HG03095 (cell line): ENCODE measurements around the gene MAP3K4.

Experiments used
- ATAC-seq: cut with Tn5 transposase; IDR thresholded peaks from one replicate; pipeline ENCODE4 v1.9.1; 2021; ENCODE audit warnings: moderate library complexity; ENCODE audit not compliant: unreplicated experiment

The MAP3K4 gene

GRCh38 chr6:161033667-161034066 lies 42.1 kb downstream of the MAP3K4 start:
- ATAC-seq: no peak

- ATAC-seq: peak; percentile 40
These were observed 43.8 kb downstream of the MAP3K4 start for GRCh38 chr6:161035182-161035980.

GRCh38 chr6:161035981-161036263 lies 44.4 kb downstream of the MAP3K4 start:
- ATAC-seq: no peak

- ATAC-seq: no peak
These were observed 46.3 kb downstream of the MAP3K4 start for GRCh38 chr6:161037873-161038228.

GRCh38 chr6:161038229-161039031 lies 46.9 kb downstream of the MAP3K4 start:
- peak; percentile 88 for ATAC-seq

GRCh38 chr6:161041274-161041673 lies 49.7 kb downstream of the MAP3K4 start:
- no peak for ATAC-seq

DNA sequence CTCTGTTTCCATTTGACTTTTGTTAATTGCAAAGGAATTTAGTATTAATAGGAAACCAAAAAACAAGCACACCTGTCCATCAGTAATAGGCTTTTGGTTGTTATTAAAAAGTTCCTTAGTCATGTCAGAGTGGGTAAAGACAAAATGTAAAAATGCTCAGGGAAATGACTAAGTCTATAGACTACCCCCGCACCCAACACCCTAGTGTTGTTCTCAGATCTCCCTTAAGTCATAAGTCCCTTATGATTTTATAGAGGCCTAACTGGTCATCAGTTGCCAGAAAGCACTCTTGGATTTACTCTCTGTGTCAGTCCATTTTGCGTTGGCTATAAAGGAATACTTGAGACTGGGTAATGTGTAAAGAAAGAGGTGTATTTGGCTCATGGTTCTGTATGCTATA lies 52.8 kb downstream of the MAP3K4 start:
- no peak for ATAC-seq

DNA sequence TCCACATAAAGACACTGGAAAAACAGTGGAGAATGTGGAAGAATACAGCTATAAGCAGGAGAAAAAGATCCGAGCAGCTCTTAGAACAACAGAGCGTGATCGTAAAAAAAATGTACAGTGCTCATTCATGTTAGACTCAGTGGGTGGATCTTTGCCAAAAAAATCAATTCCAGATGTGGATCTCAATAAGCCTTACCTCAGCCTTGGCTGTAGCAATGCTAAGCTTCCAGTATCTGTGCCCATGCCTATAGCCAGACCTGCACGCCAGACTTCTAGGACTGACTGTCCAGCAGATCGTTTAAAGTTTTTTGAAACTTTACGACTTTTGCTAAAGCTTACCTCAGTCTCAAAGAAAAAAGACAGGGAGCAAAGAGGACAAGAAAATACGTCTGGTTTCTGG lies 57.1 kb downstream of the MAP3K4 start:
- ATAC-seq: no peak

DNA sequence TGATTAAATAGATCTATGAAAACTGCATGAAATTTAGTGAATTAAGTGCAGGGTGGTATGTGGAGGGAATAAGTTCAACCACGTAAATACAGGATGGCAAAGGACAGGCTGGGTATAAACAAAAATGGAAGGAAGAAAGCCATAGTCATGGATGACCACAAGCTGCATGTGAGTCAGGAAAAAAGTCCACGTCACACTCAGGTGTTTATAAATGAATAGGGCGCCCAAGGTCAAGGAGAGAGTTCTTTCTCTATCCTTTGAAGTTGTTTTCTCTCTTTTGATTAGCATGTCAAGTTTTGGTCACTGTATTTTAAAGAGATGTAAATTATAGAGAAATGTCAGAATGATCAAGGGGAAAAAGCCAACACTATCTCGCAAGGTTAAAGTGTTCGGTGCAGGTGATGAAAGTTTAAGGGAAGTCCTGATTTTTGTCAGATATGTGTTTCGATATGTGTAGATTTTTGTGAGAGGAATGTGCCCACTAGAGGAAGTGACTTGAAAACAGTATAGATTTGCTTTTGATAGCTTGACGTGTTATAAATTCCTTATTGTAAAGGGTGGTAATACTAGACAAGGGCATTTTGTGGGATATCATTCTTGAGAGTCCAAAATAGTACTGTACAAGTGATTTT lies 58.7 kb downstream of the MAP3K4 start:
- peak; percentile 59 for ATAC-seq

- no peak for ATAC-seq
These were observed 61.5 kb downstream of the MAP3K4 start for GRCh38 chr6:161053103-161053502.

DNA sequence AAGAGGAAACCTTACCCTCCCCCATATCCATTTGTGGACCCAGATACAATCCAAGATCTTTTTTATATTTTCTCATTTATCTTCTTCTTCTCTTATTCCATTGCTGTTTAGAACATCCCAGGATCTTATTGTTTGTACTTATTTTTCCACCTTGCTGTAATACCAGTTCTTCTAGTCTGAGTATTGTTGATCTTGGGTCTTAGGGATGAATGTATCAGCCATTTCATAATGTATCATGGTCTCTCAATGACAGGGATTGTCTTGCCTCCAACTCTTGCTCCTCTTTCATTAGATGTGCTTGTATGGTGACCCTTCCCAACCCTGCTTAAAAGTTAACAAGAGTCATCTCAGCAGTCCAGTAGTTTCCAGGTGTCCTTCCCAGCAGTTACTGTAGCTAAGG lies 63.3 kb downstream of the MAP3K4 start:
- ATAC-seq: no peak

- no peak for ATAC-seq
These were observed 64.9 kb downstream of the MAP3K4 start for GRCh38 chr6:161056451-161056850.

DNA sequence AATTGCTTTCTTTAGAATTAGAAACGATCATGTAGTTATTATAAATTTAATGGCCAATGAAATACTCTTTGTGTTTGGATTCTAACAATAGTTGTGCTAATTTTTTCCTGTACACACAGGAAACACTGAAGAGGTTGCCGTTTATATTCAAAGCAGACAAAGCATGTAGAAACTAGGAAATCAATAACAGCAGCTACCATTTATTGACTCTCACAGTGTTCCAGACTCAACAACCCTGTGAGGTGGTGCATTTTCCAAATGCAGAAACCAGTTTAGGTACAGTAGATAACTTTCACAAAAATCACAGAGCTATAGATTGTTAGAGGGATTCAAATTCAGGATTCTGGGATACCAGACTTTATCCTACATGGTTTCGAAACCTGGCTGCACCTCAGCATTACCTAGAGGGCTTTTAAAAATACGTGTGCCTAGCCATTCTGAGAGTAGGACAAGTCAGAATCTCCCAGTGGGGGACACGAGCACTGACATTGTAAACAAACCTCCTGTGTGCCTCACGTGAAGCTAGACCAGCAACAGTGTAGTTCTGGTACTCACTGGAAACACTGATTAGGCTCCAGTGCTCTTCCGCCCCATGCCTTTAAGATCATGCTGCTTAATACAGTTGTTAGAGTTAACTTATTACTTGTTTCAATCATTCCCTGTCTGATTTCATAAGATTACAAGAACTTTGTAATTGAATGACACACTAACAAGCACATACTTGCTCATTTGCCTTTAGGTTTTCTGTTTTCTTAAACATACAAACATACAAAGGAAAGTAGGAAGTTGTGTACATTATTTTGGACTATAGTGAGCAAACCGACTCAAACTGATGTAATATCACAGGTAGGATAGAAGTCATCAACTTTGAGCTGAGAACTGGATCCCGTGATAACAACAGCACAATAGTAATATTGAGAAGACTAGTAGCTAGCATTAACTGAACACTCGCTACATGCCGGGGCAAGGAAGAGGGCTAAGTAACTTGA lies 65.8 kb downstream of the MAP3K4 start:
- ATAC-seq: no peak

DNA sequence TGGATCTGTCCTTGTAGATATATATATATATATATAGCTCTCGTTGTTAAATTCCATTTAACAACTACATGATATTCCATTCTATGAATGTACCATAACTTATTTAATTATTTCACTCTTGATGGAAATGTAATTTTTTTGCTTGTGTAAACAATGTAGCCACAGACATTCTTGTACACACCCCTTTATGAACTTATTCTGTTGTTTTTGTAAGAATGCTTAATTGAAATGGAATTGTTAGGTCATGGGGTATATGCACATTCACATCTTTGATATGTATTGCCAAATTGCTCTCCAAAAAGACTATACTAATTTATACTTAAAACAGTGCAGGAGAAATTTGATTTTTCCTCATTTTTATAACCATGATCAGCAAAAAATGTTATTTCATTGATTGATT lies 67.2 kb downstream of the MAP3K4 start:
- ATAC-seq: no peak

- ATAC-seq: no peak
These were observed 70.0 kb downstream of the MAP3K4 start for GRCh38 chr6:161061576-161061975.

- no peak for ATAC-seq
These were observed 73.3 kb downstream of the MAP3K4 start for GRCh38 chr6:161064915-161065314.

DNA sequence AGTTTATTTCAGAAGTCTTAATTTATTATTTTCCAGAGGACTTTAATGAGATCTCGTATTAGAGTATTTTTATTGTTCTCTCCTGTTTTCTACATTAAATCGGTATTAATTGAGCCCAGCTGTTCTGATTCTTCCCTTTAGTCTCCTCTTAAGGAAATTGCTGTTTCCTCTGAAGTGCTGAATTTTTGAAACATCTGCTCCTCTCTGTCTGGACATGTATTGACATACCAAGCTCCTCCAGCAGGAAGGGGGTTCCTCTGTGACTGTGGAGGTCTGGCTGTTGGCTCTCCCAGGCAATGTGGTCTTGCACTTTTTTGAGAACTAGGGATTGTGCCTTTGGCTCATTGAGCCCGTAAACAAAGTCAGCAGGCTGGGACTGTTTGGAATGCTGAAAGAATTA lies 74.9 kb downstream of the MAP3K4 start:
- ATAC-seq: no peak

DNA sequence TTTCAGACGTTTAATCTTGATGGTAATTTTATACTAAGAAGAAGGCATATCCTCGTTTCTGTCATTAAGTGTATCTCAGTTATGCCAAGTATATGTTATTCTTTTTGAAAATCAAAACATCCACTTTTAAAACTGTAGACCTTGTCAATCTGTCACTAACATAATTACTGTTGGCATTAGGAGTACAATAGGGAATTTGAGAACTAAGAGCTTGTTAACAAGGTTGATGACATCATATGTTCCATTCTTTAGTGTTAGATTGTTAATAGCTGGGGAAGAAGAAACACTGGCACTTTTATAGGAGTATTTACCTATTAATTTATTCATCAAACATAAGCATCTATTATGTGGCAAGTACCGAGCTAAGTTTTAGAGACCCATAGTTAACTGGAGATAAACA lies 76.2 kb downstream of the MAP3K4 start:
- ATAC-seq: no peak

GRCh38 chr6:161068321-161068741 lies 76.8 kb downstream of the MAP3K4 start:
- no peak for ATAC-seq

DNA sequence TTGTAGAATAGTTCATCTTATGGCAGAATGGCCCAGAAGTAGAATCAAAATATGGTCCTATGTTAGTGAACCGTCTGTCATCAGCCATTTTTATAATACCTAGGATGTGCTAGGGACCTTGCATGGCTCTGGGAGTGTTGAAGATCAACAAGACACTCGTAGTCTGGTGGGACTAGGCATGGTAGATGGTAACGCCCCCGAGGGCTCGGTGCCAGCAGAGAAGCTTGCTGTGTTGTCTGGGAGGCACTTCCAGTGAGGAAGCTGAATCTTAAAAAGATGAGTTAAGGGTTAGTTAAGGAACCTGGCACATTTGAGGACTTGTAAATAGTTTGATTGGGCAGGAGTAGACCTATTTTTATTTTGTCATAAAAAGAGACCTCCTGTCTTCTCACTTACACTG lies 82.4 kb downstream of the MAP3K4 start:
- ATAC-seq: no peak
